Activated CD8-positive, alpha-beta memory T cell treated with anti-CD3 and anti-CD28 coated beads, Interleukin-2, amount 50 U/mL, for 24 hours (primary cell): ENCODE measurements around the gene RAD54L.
"Not testable (repeated sequence)": the region's sequence is repeated elsewhere in the genome, so short reads cannot be mapped to it uniquely, and the experiment has no call there.

ENCODE experiments used
- DNase-seq: peaks from one replicate; pipeline ENCODE4 v3.0.0-alpha.2; 2020; ENCODE audit errors: extremely low read depth

RAD54L gene

DNA sequence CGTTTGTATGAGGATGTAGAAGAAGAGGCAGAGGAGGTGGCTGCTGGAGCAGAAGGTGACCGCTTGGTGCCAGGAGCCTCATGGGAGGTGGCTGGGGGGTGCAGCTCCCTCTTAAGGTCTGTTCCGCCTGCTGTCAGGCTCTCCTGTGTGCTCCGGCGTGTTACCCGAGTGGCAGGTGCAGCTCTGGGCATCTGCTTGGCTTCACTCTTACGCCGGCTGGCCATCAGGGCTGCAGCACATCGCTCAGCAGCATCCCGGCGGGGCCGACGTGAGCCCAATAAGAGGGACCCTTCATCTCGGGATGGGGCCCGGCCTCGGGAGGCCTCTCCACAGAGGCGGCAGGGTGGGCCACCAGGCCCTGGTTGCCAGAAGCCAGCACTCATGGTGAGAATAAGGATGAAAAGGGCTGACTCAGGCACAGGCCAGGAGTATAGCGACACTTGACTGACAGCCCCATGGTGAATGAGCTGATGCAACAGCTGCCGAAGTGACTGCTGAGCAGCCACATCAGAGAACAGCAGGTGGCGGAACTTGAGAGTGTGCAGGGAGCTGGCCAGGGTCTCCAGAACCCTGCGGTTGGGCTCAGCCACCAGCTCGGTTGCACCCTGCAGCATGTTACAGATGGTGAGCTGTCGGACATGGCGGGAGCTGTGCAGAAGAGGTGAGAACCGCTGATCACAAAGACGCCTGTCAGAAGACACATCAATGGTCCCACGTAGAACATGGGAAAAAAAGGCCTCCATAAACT is 38.3 kb downstream of the RAD54L start:
- no peak for DNase-seq

DNA sequence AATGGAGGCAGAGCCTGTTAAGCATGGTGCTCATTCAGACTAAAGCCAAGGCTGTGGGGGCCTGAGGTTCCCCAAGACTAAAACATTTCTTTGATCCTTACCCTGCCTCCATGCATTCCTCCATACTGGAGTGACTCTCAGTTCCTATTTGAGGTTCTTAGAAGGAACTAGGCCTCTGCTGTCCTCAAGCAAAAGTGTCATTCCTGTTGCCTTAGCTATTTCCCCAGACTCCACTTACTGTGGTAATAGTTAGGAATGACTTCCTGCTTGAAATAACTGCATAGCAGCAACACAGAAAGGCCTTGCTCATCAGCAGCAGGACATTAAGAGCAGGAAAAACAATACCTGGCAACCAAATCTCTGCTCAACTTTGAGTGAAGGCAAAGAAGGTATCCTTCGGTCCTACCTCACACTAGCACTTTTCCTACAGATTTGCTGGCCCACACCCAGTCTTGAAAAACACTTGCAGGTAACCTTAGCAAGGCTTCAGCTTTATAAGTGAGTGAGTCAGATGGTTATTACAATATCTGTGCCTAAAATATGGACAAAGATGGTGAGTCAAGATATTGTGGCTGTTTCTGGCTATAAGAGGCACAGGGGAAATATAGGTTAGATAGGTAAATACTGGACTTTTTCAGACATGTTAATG is 41.0 kb downstream of the RAD54L start:
- DNase-seq = no peak

DNA sequence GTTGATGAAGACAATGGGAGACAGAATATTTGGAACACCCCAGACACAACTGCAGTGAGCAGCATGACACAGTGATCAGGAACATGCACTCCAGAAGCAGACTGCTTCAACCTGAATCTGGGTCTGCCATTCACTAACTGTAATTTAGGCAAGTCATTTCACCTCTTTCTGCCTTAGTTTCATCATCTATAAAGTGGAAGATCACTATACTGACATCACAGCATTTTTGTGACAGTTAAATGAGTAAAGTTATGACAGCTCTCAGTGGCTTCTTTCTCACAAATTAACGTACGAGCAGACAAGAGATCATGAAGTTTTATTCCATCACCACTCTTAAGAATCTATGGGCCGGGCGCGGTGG is 41.6 kb downstream of the RAD54L start:
- DNase-seq = no peak

DNA sequence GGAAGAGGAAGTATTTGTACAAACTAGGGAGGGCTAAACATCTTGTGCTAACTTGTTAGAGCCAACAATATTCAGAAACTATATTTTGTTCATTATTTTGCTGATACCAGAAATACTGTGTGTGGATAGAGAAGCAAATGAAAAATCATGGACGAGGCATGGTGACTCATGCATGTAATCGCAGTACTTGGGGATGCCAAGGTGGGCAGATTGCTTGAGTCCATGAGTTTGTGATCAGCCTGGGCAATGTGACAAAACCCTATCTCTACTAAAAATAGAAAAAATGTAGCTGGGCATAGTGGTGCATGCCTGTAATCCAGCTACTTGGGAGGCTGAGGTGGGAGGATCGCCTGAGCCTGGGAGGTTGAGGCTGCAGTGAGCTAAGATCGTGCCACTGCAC is 42.4 kb downstream of the RAD54L start:
- no peak for DNase-seq

DNA sequence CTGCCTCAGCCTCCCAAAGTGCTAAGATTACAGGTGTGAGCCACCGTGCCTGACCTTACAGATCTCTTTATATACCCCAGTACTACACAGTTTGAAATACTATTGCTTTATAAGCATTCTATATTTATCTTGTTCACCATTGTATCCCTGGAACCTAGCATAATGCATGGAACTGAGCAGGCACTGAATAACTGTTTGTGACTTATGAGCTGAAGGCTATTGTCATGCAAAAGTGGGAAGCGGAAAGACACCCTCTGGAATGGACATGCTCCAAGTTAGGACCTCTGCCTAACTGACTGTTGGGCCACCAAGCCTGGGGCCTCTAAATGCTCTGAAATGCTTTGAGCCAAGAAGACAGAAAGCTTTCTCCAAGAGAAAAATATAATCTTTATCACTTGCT is 47.7 kb downstream of the RAD54L start:
- no peak for DNase-seq

DNA sequence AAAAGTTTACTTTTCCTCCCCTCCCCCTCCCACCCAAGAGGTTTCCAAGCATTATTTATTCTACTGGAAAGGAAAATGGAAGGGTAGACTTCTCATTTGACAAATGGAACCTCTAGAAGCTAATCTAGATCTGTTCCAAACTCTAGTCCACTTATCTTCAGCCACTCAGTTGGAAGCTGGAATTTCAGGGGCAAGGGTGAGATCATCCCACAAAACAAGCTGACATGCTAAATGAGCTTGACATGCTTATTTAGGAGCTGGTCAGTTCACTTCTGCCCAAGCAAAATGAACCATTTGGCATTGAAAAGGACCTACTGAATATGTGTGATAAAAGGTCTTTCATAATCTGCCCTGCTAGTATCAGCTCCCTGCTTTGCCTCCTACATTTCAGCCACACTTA is 50.8 kb downstream of the RAD54L start:
- no peak for DNase-seq

DNA sequence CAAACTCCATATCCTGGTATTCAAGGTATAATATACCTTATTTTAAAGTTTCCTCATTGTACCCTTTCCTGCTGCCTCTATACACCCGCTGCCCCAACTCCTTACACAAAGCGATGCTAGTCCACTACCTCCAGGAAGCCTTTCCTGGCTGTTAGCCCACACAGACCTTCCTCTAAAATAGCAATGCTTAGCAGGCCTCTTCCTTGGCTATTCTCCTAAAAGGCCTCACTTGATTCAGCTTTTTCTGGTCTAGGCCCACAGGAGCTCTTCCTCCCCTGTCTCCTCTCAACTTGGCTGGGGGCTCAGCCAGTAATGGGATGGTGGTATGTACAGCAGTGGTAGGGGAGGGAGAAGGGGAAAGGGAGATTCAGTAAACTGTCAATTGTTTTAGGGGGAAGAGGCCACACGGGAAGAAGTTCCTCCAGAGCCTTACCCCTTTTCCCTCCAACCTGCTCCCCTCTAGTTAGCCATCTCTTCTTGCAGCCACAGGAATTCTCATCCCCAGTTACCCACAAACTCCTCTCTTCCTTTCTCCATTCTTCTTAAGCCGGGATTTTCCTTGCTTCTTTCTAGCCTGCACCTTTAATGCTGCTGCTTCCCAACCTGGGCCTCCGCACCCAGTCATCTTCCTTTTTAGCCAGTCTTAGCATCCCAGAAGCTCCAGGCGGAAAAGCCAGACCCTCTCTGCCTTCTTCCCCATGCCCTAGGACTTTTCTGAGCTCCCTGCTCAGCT is 53.3 kb downstream of the RAD54L start:
- no peak for DNase-seq

DNA sequence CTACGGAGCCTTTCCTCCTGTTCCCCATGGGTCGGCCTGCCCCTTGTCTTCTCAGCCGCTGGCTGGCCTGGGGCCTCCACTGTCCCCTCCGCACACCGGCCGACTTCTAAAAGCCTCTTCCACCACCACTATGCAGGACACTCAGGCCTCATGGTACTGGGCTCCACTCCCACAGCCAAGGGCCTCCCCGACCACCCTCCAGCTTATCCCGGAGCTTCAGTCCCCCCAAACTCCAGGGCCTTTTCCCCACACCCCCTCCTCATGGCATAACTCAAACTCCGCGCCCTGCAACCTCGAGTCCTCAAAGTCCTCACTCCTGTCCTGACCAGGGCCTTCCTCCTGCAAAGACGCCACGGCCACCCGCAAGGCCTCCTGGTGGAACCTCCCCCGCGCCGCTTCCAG is 53.8 kb downstream of the RAD54L start:
- DNase-seq = no peak

DNA sequence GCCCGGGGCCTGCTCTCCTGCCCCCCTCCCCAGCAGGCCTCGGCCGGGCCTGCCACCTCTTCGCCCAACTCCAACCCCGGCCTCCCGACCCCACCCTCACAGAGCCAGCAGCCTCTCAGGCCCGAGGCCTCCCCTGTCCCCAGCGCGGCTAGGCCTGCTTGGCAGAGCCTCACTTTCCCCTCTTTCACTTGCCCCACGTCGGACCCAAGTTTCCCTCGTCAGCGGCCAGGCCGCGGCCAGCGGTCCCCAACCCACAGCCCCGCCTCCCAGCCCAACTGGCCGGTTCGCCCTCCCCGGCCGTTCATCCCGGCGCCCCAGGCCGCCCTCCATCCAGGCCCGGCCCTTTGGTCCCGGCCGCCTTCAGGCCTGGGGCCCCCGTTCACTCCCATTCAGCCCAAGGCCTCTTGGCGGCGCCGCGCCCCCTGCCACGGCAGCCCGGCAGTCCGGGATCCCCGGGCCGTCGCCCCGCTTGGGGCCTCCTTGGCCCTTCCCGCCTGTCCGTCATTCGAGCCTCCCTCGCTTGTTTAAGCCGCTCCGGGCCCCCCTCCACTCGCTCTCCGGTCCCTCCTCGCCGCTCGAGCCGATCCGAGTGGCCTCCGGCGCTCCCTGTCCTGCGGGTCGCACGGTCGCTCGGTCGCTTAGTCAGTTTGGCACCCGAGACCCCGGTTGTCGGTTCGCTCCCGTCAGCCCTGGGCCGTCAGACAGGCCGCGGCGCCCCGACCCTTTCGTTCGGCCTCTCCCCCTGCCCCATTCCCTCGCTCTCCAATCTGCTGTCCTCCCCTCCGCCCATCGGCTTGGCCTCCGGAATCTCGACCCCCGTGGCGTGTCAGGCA is 54.5 kb downstream of the RAD54L start:
- DNase-seq = no peak

DNA sequence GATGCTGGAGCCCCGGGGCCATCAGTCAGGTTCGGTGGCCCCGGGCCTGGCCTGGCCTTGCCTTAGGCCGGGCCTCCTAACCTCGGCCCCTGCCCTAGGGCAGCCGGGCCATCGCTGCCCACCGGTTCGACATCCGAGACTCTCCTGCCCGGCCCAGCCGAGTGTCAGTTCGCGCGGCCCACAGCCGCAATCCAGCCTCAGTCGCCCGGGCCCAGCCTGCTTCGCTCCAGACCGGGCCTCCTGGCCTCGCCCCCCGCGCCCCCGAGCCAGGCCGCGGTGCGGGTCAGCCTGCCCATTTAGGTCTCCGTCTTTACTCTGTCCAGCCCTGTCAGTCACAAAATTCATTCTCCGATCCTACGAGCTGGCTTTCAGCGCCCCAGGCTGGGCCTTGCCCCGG is 55.1 kb downstream of the RAD54L start:
- no peak for DNase-seq

DNA sequence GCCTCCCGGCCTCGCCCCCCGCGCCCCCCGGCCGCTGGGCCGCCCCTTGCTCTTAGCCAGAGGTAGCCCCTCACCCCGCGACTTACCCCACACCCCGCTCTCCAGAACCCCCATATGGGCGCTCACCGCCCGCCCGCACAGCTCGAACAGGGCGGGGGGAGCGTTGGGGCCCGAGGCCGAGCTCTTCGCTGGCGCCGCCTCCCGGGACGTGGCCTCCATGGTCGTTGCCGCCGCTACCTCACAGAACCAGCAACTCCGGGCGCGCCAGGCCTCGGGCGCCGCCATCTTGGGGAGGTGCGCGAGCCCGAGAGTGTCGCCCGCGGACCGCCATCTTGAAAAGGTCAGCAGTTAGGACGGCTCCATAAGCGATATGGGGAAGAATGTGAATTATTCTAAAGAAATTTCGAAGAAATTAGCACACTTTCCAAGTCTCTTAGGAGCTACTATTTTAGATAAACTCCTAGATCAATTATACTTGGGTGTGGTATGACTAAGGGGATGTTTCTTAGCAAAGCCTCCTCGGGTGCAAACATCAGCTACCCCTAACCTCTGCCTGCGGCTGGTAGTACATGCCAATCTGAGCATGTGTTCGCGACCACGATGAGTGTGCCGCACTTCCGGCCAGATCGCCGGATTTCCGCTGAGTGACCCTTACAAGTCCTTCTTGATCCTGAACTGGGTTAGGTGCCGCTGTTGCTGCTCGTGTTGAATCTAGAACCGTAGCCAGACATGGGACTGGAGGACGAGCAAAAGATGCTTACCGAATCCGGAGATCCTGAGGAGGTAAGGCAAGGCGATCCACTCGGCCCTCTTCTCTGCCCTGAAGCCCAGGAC is 55.7 kb downstream of the RAD54L start, which contains the start of the genes LRRC41 and UQCRH:
Gene LRRC41 (minus strand): TSS at position 579 of the 834 bp plus-strand sequence. CDS start 294 bp downstream, at position 285.
Gene UQCRH (plus strand): TSS at position 661 of the 834 bp plus-strand sequence. CDS start 69 bp downstream, at position 730.
- DNase-seq = peak; percentile 80

DNA sequence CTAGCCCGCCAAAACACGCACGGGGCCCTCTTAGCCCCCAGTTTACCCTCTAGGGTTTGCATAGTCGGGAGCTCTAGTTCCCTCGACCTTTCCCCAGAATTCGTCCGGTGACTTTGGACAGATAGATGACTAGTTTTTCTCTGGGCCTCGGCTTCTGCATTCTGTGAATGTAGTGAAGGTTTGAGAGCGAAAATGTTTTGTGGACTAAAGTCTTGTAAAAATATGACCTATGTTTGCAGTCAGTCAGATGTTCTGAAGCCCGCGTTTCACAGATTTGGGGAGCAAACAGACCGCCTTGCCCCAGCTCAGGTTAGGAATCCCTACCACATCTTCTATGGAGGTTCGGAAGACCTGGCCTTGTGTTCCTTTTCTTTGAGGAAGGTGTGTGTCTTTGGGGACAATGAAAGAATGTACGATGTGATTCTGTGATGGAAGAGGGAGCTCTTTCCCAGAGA is 56.3 kb downstream of the RAD54L start:
- no peak for DNase-seq

DNA sequence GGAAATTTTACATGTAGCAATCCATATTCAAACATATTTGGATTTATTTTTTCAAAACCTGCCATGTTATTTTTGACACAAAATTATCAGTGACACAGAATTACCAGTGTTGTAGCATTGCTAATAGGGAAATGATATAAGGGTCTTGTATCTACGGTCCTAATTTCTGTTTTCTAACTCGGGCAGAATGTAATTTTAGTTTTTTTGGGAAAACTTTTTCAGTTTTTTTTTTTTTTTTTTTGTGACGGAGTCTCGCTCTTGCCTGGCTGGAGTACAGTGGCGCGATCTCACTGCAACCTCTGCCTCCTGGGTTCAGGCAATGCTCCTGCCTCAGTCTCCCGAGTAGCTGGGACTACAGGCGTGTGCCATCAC is 58.6 kb downstream of the RAD54L start:
- DNase-seq = no peak

DNA sequence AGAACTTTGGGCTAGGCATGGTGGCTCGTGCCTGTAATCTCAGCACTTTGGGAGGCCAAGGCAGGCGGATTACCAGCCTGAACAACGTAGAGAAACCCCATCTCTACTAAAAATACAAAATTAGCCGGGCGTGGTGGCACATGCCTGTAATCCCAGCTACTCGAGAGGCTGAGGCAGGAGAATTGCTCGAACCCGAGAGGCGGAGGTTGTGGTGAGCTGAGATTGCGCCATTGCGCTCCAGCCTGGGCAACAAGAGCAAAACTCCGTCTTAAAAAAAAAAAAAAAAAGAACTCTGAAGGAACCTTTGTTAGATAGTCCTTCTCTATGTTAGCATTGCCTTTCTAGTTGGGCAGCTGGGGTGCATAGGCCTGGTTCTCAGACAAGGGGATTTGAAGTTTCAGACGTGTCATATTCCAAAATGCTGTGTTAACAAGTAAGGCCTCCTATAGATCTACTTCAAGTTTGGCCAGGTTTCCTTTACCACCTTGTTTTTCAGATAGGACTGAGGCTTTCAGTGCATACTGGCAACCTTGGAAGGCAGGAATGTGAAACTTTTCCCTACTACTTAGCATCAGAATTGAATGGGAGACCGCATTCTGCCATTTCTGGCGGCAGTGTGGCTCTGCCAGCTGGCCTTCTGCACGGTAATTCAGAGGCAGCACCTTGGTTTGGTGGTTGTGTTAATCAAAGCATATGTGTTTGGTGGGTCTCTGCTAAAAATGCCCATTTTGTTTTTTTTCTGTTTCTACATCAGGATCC is 62.0 kb downstream of the RAD54L start:
- DNase-seq = no peak

DNA sequence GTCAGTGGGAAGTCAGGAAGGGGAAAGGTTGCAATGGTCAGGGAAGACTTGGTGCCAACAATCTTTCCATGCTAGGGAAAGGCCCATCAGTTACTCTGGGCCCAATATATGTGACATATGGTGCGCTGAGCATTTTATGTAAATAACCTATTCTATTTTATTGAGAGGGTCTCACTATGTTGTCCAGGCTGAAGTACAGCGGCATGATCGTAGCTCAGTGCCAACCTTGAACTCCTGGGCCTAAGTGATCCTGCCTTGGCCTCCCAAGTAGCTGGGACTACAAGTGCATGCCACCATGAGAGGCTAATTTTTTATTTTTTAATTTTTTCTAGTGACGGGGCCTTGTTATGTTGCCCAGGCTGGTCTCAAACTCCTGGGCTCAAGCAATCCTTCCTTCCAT is 62.8 kb downstream of the RAD54L start:
- DNase-seq = no peak

DNA sequence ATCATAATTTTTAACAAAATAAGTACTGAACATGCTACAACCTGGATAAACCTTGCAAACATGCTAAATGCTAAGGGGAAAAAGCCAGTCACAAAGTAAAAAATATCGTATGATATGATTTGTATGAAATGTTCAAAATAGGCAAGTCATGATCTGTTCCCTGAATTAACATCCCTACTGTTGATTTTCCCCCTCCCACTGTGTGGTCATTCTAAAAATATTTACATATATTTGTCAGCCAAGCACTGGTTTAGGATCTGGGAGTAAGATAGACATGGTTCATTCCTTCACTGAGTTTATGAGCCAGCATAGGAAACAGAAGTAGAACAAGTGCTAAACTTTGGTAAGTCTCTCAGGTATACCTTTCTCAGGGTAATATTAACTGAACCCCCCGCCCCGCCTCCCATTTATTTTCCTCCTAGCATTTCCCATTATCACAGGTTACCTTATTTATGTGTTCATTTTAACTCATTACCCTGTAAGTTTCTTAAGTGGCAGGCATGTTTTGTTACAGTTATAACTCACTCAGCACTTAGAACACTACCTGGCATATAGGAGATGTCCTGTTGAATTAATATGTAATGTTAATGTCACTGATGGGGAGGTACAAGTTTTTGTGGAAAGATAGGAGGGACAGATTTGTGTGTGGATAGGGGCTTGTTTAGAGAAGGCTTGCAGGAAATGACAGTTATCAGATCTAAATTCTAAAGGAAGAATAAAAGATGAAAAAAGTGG is 68.3 kb downstream of the RAD54L start:
- DNase-seq = no peak

DNA sequence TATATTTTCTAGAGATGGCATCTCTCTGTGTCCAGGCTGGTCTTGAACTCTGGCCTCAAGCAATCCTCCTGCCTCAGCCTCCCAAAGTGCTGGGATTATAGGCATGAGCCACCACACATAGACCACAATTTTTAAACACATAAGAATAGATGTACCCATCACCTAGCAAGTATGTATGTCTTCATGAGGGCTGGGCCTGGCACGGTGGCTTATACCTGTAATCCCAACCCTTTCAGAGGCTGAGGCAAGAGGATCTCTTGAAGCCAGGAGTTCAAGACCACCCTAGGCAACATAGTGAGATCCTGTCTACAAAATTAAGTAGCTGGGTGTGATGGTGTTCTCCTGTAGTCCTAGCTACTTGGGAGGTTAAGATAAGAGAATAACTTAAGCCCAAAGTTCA is 69.8 kb downstream of the RAD54L start:
- no peak for DNase-seq

DNA sequence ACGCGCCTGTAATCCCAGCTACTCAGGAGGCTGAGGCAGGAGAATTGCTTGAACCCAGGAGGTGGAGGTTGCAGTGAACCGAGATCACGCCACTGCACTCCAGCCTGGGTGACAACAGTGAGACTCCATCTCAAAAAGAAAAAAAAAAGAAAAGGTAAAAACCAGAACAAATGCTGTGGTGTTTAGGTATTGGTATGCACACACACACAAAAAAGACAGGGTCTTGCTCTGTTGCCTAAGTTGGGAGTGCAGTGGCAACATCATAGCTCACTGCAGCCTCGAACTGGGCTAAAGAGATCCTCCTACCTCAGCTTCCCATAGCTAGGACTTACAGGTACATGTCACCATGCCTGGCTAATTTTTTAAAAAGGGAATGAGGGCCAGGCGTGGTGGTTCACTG is 71.7 kb downstream of the RAD54L start:
- not testable (repeated sequence) for DNase-seq
